Activated T-helper 9 cell treated with anti-CD3 and anti-CD28 coated beads, Interleukin-2, amount 50 U/mL, for 16 hours (primary cell): Measurements from ENCODE around the gene HPSE.
"Not testable (repeated sequence)": the region's sequence is repeated elsewhere in the genome, so short reads cannot be mapped to it uniquely, and the experiment has no call there.

ENCODE experiments used
- DNase-seq: peaks from one replicate; pipeline ENCODE4 v3.0.0-alpha.2; 2020; ENCODE audit warnings: low read depth

The HPSE gene

DNA sequence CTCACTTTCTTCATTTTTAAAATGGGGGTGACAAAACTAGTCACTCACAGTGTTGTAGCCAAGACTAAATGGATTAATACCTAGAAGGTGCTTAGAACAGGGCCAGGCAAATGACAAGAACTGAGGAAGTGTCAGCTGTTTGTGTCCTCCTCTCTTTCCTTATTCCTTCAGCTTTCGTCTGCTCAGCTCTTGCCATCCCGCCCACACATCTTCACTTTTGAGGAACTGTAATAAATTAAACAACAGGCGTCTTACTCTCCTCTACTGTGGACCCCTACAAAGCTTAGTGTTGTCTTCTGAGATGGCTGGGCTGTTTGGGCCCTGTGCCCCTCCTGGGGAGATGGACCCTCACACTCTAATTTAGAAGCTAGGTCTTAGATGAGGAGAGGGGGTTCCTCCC lies 2.7 kb downstream of the HPSE start:
- no peak for DNase-seq

- no peak for DNase-seq
Measured at GRCh38 chr4:83329521-83330110, 5.0 kb downstream of the HPSE start.

- DNase-seq, result no peak
Measured at GRCh38 chr4:83328521-83329187, 6.0 kb downstream of the HPSE start.

GRCh38 chr4:83326546-83326945 lies 8.1 kb downstream of the HPSE start:
- DNase-seq, result no peak

GRCh38 chr4:83325306-83325705 lies 9.3 kb downstream of the HPSE start:
- not testable (repeated sequence) for DNase-seq

DNA sequence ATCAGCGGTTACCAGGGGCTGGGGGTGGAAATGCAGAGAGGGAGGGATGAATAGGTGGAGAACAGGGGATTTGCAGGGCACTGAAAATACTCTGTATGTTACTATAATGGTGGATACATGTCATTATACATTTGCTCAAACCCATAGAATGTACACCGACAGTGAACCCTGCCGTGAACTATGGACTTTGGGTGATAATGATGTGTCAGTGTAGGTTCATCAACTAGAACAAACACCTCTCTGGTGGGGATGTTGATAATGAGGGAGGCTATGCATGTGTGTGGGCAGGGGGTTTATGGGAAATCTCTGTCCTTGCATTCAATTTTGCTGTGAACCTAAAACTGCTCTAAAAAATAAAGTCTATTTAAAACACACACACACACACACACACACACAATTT lies 11.5 kb downstream of the HPSE start:
- DNase-seq, result no peak

- no peak for DNase-seq
Measured at GRCh38 chr4:83320548-83320947, 14.1 kb downstream of the HPSE start.

- DNase-seq, result no peak
Measured at GRCh38 chr4:83318666-83319065, 16.0 kb downstream of the HPSE start.

- no peak for DNase-seq
Measured at GRCh38 chr4:83317671-83318070, 17.0 kb downstream of the HPSE start.

DNA sequence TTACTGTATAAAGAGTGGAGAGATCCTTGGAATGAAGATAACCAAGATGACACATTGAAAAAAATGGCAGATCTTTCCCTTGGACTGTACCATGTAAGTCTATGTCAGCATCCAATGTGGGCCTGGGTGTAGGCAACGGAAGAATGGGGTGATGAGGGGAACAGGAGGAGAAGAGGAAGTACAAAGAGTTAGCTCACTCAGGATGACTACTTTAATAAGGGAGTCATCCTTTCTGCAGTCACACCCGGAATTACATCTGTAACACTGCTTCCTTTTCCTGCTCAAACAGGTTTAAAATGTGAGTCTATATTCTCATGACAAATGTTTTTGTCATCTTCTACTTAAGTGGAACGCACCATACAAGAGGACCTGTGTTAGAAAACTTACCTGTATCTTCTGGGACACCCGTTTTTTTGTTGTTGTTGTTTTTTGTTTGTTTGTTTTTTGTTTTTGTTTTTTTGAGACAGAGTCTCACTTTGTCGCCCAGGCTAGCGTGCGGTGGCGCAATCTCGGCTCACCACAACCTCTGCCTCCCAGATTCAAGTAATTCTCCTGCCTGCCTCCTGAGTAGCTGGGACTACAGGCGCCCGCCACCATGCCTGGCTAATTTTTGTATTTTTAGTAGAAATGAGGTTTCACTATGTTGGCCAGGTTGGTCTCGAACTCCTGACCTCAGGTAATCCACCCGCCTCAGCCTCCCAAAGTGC lies 18.0 kb downstream of the HPSE start:
- DNase-seq, result no peak

DNA sequence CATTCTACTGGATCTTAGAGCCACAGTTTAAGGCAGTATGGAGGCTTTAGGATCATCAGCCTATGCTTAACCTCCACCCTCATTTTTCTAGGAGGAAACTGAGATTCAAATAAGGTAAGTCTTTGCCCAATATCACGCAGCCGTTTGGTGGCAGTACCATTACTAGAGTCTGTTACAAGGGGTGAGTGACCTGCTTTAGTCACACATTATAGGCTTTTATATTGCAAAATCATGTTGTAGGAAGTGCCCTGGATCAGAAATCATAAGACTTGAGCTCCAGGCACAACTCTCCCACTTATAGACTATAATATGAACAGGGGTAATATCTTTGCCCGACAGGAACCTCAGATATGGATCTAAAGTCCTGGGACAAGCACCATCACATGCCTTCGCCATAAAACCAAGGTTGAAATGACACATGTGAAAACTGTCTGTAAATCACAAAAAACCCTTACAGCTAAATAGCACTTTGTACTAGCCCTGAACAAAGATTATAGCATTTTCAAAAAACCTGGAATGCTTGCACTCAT lies 19.2 kb downstream of the HPSE start:
- no peak for DNase-seq

DNA sequence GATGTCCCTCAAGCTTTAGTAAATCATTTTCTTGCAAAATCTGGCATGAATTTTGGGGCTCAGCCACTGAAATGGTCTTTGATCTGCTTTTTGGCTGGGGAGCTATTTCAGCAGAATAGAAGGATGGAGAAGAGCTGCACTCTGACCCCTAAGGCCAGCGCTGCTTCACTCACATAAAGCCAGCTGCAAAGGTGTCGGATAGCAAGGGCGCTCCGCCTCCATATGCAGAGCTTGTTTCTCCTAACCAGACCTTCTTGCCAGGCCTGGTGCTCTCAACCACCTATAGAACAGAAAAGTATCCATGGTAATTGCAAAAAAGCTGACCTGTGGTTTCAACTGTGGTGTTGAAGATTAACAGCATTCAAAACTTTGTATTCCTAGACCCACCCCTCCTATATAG lies 26.0 kb downstream of the HPSE start:
- no peak for DNase-seq

GRCh38 chr4:83307920-83308319 lies 26.7 kb downstream of the HPSE start:
- no peak for DNase-seq

GRCh38 chr4:83305187-83305586 lies 29.5 kb downstream of the HPSE start:
- DNase-seq, result no peak

GRCh38 chr4:83297548-83298260 lies 36.9 kb downstream of the HPSE start:
- no peak for DNase-seq

DNA sequence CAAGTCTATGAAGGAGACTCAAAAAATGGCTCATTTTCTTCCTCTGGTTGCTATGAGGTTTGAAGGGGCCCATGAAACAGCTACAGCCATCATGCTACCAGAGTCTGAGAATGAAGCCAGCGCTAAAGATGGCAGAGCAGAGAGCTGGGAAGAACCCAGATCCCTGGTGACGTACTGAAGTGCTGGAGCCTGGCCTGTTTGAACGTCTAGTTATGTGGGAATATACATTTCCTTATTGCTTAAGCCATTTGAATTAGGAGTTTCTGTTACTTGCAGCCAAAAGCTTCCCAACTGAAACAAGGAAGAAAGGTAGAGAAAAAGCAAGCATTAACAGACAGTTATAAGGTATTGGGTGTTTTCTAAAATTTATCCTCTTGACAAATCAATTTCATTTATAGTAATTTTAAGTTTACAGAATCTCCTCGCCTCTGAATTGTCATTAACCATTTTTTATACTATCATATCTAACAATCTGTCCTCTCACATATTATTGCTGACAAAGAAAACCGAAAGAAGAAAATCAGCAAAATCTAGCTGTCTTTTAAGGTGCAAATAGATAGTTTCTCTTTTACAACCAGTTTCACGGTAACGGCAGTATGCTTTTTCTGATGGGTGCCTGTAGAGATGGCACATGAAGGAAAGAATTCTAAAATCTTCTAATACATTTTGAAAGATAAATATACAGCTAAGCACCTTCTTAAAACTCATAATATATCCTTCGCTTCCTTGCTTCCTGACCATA lies 41.2 kb downstream of the HPSE start:
- no peak for DNase-seq

GRCh38 chr4:83290059-83290774 lies 44.4 kb downstream of the HPSE start:
- DNase-seq, result not testable (repeated sequence)

DNA sequence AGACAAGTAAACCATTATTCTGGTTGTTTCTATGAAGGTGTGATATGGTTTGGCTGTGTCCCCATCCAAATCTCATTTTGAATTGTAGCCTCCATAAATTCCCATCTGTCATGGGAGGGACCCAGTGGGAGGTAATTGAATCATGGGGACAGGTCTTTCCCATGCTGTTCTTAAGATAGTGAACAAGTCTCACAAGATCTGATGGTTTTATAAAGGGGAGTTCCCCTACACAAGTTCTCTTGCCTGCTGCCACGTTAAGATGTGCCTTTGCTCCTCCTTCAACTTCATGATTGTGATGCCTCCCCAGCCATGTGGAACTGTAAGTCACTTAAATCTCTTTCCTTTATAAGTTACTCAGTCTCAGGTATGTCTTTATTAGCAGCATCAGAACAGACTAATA lies 46.3 kb downstream of the HPSE start:
- not testable (repeated sequence) for DNase-seq

DNA sequence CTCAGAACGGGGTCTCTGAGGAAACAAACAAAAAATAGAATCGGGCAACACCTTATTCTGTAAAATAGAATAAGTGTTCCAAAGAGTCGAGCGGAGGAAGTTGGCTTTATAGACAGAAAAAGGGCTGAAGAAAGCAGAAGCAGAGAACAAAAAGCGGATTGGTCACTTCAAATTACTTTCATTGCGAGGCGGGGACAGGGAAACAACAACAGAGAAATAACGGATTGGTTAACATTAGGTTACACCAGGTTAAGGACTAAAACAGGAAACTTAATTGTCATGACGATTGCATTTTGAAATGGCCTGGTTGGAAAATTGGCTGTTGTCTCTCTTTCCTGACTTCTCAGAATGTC lies 49.6 kb downstream of the HPSE start:
- no peak for DNase-seq

GRCh38 chr4:83284193-83285054 lies 50.2 kb downstream of the HPSE start, which contains the start of gene COQ2:
Gene COQ2 (minus strand): TSS chr4:83284798. CDS start chr4:83284764, 34 bp downstream.
- peak; percentile 90 for DNase-seq
